ENCODE results near the gene EYA3. TPM values are rescaled to one million over a fixed set of nuclear protein-coding genes. Genes with fewer than 3 reads are reported as not detected.

EYA3 gene
- total RNA-seq, 1 experiment from 2014 or later = 32.7 TPM

DNA sequence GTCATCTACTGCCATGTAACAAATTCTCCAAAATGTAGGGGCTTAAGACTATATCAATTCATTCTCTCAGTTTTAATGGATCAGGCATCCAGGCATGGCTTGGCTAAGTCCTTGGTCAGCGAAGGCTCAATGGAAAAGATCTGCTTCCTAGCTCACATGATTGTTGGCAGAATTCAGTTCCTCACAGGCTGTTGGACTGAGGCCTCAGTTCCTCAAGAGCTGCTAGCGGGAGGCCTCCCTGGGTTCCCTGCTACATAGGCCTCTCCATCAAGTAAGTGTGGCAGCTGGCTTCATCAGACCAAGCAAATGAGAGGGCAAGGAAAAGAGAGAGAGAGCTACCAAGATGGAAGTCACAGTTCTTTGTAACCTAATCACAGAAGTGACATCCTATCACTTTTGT lies 19.6 kb upstream of the EYA3 start:
- Mint-ChIP-seq H3K4me1 (peaks cover 6 to 16% of the 10 kb centered on the region in 2 experiments), H3K27me3 (ENCODE audit: low read depth) (no peaks in the 10 kb centered on the region), H3K27ac (no peak overlapping the region), H3K9me3 (no peaks in the 10 kb centered on the region), H3K36me3 (ENCODE audit: insufficient read depth in 1 of 3, low read depth in 3 of 3) (no peaks in the 10 kb centered on the region), H3K4me3 (no peak overlapping the region)
- Histone ChIP-seq H2BK12ac (ENCODE audit: insufficient read length, low read depth, low read length) (no peak overlapping the region), H2AFZ (ENCODE audit: low read length) (no peak overlapping the region), H4K5ac (ENCODE audit: insufficient read length, low read depth, low read length) (no peak overlapping the region), H3K9me3 (ENCODE audit: control insufficient read depth, low read depth, low read length) (no peaks in the 10 kb centered on the region), H3K9ac (ENCODE audit: extremely low read depth, insufficient read length, low read length) (no peak overlapping the region), H2BK5ac (ENCODE audit: insufficient read length, low read length) (no peak overlapping the region), H3K27ac (ENCODE audit: insufficient read length, low read depth, low read length) (no peak overlapping the region), H3K14ac (ENCODE audit: insufficient read depth, low read length) (no peak overlapping the region), H2BK20ac (ENCODE audit: low read depth, low read length, poor library complexity, severe bottlenecking) (no peak overlapping the region), H2BK120ac (ENCODE audit: low read depth, low read length, poor library complexity, severe bottlenecking) (no peak overlapping the region), H3K79me1 (ENCODE audit: insufficient read depth, low read depth, low read length, poor library complexity, severe bottlenecking) (no peaks in the 10 kb centered on the region), H3K27me3 (ENCODE audit: insufficient read depth, low read length) (no peaks in the 10 kb centered on the region), H3T11ph (ENCODE audit: low read length) (no peak overlapping the region), H3K18ac (ENCODE audit: insufficient read length, low read depth, low read length) (no peak overlapping the region), H4K8ac (replicated peaks; ENCODE audit: insufficient read length, low read depth, low read length) (no peak overlapping the region), H3K56ac (ENCODE audit: insufficient read length, low read depth, low read length) (no peak overlapping the region), H3K23ac (ENCODE audit: insufficient read length, low read depth, low read length) (no peak overlapping the region), H3K4ac (ENCODE audit: low read depth, low read length) (no peak overlapping the region), H4K20me1 (ENCODE audit: control insufficient read depth, insufficient read depth, insufficient read length) (no peaks in the 10 kb centered on the region), H3K4me1 (ENCODE audit: insufficient read depth, low read length) (peaks cover 4% of the 10 kb centered on the region; the same call in 1 of the 2 replicates), H3K4me2 (ENCODE audit: insufficient read depth, insufficient read length, low read length) (no peak overlapping the region), H2BK15ac (ENCODE audit: low read depth, low read length) (no peak overlapping the region), H3K23me2 (ENCODE audit: insufficient read length, low read depth, low read length, poor library complexity, severe bottlenecking) (no peaks in the 10 kb centered on the region), H4K91ac (ENCODE audit: insufficient read length, low read depth, low read length) (no peak overlapping the region), H2AK5ac (ENCODE audit: insufficient read length, low read length) (no peak overlapping the region), H3K79me2 (ENCODE audit: insufficient read depth, low read length) (no peaks in the 10 kb centered on the region)
- WGBS (ENCODE audit: extremely low coverage, insufficient read length, low lambda C conversion rate) = no CpG with 5 or more reads among the region's 2 CpGs
- DNase-seq = no peak
- TF ChIP-seq, protein P1, sequence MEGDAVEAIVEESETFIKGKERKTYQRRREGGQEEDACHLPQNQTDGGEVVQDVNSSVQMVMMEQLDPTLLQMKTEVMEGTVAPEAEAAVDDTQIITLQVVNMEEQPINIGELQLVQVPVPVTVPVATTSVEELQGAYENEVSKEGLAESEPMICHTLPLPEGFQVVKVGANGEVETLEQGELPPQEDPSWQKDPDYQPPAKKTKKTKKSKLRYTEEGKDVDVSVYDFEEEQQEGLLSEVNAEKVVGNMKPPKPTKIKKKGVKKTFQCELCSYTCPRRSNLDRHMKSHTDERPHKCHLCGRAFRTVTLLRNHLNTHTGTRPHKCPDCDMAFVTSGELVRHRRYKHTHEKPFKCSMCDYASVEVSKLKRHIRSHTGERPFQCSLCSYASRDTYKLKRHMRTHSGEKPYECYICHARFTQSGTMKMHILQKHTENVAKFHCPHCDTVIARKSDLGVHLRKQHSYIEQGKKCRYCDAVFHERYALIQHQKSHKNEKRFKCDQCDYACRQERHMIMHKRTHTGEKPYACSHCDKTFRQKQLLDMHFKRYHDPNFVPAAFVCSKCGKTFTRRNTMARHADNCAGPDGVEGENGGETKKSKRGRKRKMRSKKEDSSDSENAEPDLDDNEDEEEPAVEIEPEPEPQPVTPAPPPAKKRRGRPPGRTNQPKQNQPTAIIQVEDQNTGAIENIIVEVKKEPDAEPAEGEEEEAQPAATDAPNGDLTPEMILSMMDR (conservative IDR thresholded peaks at IDR 0.05) = no peak

Data from H9 (cell line).